GM13976 (cell line): Measurements from ENCODE around the gene ZBTB3.
"Not testable (repeated sequence)": the region's sequence is repeated elsewhere in the genome, so short reads cannot be mapped to it uniquely, and the experiment has no call there.

Source experiments
- DNase-seq: peaks from one replicate; pipeline ENCODE4 v3.0.0; 2012; ENCODE audit warnings: low spot score
- CTCF ChIP-seq: IDR thresholded peaks from 2 replicates; pipeline ENCODE4 v1.5.1; 2012; ENCODE audit warnings: borderline replicate concordance, mild to moderate bottlenecking; ENCODE audit not compliant: insufficient read depth; ENCODE audit errors: extremely low read depth, missing control alignments, control extremely low read depth
- in situ Hi-C: fragments of 300-500 bp; cut with MboI; formaldehyde crosslinking; loops from one replicate; pipeline ENCODE4 v1.12.0; 2022; ENCODE audit warnings: low sequenced_read_pairs, mixed read lengths, inconsistent platforms; ENCODE audit not compliant: unreplicated experiment

Gene ZBTB3

GRCh38 chr11:62705413-62705812, 48.5 kb downstream of the ZBTB3 start:
- in situ Hi-C loops = no loop called here
- DNase-seq = no peak
- no peak for TF ChIP-seq CTCF

- in situ Hi-C loops, DNase-seq: not testable (repeated sequence)
Measured at GRCh38 chr11:62703921-62704320, 50.0 kb downstream of the ZBTB3 start.

DNA sequence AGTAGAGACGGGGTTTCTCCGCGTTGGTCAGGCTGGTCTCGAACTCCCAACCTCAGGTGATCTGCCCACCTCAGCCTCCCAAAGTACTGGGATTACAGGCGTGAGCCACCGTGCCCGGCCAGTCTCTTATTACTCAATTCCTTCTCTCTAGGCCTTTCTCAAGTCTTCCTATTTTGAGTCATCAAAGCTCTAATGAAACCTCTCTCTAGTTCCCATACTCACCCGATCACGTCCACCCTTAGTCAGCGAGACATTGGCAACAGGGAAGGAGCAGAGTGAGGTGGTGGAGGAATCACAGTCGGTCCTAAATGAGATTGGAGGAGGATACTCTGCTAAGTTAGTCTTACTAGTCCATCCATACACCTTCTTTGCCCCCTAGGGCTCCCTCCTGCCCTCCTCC, 51.7 kb downstream of the ZBTB3 start:
- in situ Hi-C loops = no loop called here
- no peak for DNase-seq
- no peak for TF ChIP-seq CTCF
